Adrenal gland (tissue), 5 donors: Measurements from ENCODE around the gene XPR1.

Experiments
- CTCF ChIP-seq, 6 experiments: fragments of 450-650 bp in 4 of 6; fragments of 200-600 bp in 2 of 6; sonication (generic) in 1 of 6; IDR thresholded peaks; 1 replicate in 5 of 6; 2 replicates in 1 of 6; pipeline versions ENCODE4 v1.5.1 to v1.8.0; 2016 to 2021; ENCODE audit warnings: antibody characterized with exemption in 6 of 6, mild to moderate bottlenecking in 2 of 6, moderate library complexity in 1 of 6
- POLR2A ChIP-seq, 2 donors: fragments of 450-650 bp; IDR thresholded peaks; one replicate each; pipeline ENCODE4 v1.6.1; 2017; ENCODE audit warnings: antibody characterized with exemption in 2 of 2, mild to moderate bottlenecking in 2 of 2, moderate library complexity in 1 of 2
- donor health status: DM: no; HTN: no; CAD: no.

DNA sequence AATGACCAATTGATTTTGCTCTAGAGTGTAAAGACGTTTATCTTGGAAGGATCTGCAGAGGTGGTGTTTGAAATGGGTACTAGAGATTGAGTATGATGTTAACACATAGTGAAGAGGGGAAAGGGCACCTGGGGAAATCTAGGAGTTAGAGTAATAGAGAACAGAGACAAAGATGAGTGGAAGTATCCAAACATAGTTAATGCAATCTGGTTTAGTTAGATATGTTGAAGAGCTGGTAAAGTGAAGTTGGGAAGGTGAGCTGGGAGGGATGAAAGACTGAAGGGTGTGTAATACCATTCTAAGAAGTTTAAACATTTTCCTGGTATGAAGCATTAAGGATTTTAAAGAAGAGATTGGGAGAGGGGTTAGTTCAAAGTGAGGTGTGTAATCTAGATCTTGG lies 11.0 kb downstream of the XPR1 start:
- TF ChIP-seq POLR2A (IDR thresholded peaks at IDR 0.05): no peak
- TF ChIP-seq CTCF (IDR thresholded peaks at IDR 0.05): no peak
